GM18909 (cell line): Measurements from ENCODE around the gene ZFAND6.

Source experiments
- ATAC-seq: cut with Tn5 transposase; IDR thresholded peaks from one replicate; pipeline ENCODE4 v1.9.1; 2021; ENCODE audit warnings: mild to moderate bottlenecking; ENCODE audit not compliant: unreplicated experiment, poor library complexity

Gene ZFAND6

DNA sequence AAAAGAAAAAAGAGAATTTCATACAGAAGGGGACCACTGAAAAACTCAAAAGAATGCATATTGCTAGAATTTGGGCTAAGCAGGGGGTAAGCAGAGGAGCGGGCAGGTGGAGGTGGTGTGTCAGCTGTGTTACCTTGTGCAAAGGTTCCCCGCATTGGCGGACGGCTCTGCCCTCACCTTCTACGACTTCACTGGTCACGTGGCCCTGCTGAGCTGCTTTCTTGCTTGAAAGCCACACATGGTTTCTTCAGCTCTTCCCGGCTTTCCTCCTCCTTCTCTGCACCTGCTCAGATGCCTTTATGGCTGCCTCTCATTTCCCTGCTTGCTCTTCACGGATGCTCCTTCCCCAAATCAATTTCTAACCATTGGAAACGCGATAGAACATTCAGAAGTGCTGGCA lies 123.8 kb downstream of the ZFAND6 start:
- ATAC-seq = no peak

DNA sequence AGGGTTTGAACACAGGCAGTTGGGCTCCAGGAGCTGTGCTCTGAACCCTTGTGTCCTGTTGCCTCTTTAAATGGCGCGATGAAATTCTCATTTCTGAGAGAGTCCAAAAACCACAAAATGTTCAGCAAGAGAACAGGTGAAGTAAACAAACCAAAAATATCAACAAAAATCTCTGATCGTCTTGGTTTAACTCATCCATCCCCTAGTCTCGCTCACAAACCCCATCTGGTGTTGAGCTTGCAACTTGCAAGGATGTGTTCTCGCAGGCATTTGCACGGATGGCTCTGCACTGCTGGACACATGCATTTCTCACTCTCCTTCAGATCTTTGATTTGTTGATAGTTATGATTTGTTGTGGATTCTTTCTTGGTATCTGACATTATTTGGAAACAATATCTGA lies 124.4 kb downstream of the ZFAND6 start:
- ATAC-seq = no peak

DNA sequence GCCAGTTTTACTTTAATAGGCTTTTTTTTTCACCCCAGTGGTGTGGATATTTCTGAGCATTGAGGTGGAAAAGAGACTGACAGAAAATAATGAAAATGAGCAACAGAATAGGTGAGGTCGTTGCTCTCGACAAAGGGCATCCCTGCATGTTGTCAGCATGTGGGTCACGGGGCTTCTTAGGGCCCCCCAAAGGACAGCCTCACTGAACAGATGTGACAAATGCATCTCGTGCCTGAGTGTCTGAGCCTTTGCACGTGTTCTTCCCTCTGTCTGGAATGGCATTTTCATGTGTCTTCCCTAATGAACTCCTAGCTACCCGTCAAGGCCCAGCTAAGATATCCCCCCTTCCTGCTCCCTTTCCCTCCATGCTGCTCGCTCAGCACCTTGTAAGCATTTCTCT lies 125.1 kb downstream of the ZFAND6 start:
- ATAC-seq = no peak

DNA sequence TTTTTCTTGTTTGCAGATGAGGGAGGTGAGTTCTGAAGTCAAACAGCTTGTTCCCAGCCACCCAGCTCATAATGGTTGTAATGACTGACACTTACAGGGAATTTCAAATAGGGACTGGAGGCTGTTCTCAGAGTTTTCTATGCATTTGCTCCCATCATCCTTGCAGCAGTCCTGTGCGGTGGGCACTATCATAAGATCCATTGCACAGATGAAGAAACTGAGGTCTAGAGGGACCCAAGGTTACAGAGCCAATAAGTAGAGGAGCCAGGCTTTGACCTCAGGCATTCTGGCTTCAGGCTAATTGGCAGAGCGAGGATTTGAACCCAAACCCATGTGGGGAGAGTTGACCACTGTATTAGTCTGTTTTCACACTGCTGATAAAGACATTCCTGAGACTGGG lies 125.7 kb downstream of the ZFAND6 start:
- ATAC-seq = no peak

DNA sequence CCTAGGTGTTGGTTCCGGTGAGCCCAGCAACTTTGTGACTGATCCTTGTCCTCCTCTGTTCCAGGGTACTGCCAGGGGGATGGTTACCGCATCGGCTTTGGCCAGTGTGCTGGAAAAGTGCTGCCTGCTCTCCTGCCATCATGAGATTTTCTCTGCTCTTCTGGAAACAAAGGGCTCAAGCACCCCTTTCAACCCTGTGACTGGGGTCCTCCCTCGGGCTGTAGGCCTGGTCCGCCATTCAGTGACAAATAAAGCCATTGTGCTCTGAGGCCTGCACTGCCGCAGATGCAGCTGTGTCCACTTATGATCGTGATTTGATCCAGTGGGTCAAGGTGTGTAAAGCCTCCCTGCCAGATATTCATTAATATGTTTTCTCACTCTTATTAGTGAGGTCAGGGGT lies 126.6 kb downstream of the ZFAND6 start:
- no peak for ATAC-seq

GRCh38 chr15:80186597-80186996 lies 127.1 kb downstream of the ZFAND6 start:
- no peak for ATAC-seq
